Neuronal stem cell (in vitro differentiated cells): Measurements from ENCODE around the gene SLIT3.

Experiments
- DNase-seq: peaks from one replicate; pipeline ENCODE4 v3.0.0-alpha.2; 2013; ENCODE audit warnings: low spot score
- H2AFZ ChIP-seq: one replicate; pipeline ENCODE4 v1.6.1; 2013; ENCODE audit warnings: mild to moderate bottlenecking, low read length, inconsistent platforms
- H2AK5ac ChIP-seq: 2 replicates; pipeline ENCODE4 v1.6.1; 2013; ENCODE audit warnings: low read depth, mild to moderate bottlenecking, inconsistent platforms, low read length, moderate library complexity, mixed read lengths
- H2BK120ac ChIP-seq: 2 replicates; pipeline ENCODE4 v1.6.1; 2013; ENCODE audit warnings: low read depth, mild to moderate bottlenecking, inconsistent platforms, low read length, moderate library complexity, mixed read lengths
- H2BK12ac ChIP-seq: one replicate; pipeline ENCODE4 v1.6.1; 2013; ENCODE audit warnings: low read length, inconsistent platforms
- H2BK15ac ChIP-seq: 2 replicates; pipeline ENCODE4 v1.6.1; 2013; ENCODE audit warnings: mild to moderate bottlenecking, low read length, inconsistent platforms, mixed read lengths
- H2BK5ac ChIP-seq: one replicate; pipeline ENCODE4 v1.6.1; 2013; ENCODE audit warnings: inconsistent platforms, mild to moderate bottlenecking, low read length, moderate library complexity
- H3K14ac ChIP-seq: one replicate; pipeline ENCODE4 v1.6.1; 2013; ENCODE audit warnings: low read length, inconsistent platforms
- H3K18ac ChIP-seq: 2 replicates; pipeline ENCODE4 v1.6.1; 2013; ENCODE audit warnings: low read length, inconsistent platforms
- H3K23ac ChIP-seq: 2 replicates; pipeline ENCODE4 v1.6.1; 2013; ENCODE audit warnings: low read depth, mild to moderate bottlenecking, mixed read lengths, low read length, inconsistent platforms; ENCODE audit not compliant: poor library complexity
- H3K27ac ChIP-seq: replicated peaks from 3 replicates; pipeline ENCODE4 v1.5.1; 2013; ENCODE audit warnings: low read length, inconsistent platforms
- H3K27me3 ChIP-seq, 3 experiments: 2 replicates each; pipeline ENCODE4 v1.6.1; 2013; ENCODE audit warnings: low read length in 3 of 3, mild to moderate bottlenecking in 2 of 3, inconsistent platforms in 1 of 3, low read depth in 1 of 3, mixed read lengths in 1 of 3, moderate library complexity in 1 of 3; ENCODE audit not compliant: control insufficient read depth in 3 of 3, insufficient read depth in 3 of 3
- H3K36me3 ChIP-seq, 2 donors: replicated peaks in 1 of 2; 2 replicates each; pipeline ENCODE4 v1.6.1; 2013; ENCODE audit warnings: low read length in 2 of 2; ENCODE audit not compliant: control insufficient read depth in 2 of 2, insufficient read depth in 2 of 2
- H3K4ac ChIP-seq: 2 replicates; pipeline ENCODE4 v1.6.1; 2013; ENCODE audit warnings: inconsistent platforms, mild to moderate bottlenecking, low read length, moderate library complexity
- H3K4me1 ChIP-seq, 2 donors: 1 replicate in 1 of 2; 2 replicates in 1 of 2; pipeline ENCODE4 v1.6.1; 2013; ENCODE audit warnings: low read length in 2 of 2, low read depth in 1 of 2; ENCODE audit not compliant: control insufficient read depth in 2 of 2, insufficient read depth in 1 of 2
- H3K4me2 ChIP-seq: one replicate; pipeline ENCODE4 v1.6.1; 2013; ENCODE audit warnings: mild to moderate bottlenecking, low read length, inconsistent platforms; ENCODE audit not compliant: insufficient read depth, poor library complexity, severe bottlenecking
- H3K4me3 ChIP-seq, 2 donors: 2 replicates each; pipeline ENCODE4 v1.5.1; 2013; ENCODE audit warnings: low read length in 2 of 2, mild to moderate bottlenecking in 2 of 2, inconsistent platforms in 1 of 2, moderate library complexity in 1 of 2
- H3K79me1 ChIP-seq: one replicate; pipeline ENCODE4 v1.6.1; 2013; ENCODE audit warnings: low read depth, mild to moderate bottlenecking, inconsistent platforms, low read length, moderate library complexity
- H3K9ac ChIP-seq: one replicate; pipeline ENCODE4 v1.6.1; 2013; ENCODE audit warnings: mild to moderate bottlenecking, low read depth, low read length, inconsistent platforms; ENCODE audit not compliant: poor library complexity
- H3K9me3 ChIP-seq, 2 donors: replicated peaks in 1 of 2; 2 replicates each; pipeline versions ENCODE3 to v1.6.1; 2013; ENCODE audit warnings: low read length in 2 of 2, mild to moderate bottlenecking in 2 of 2, inconsistent platforms in 1 of 2, low read depth in 1 of 2, mixed read lengths in 1 of 2, moderate library complexity in 1 of 2; ENCODE audit not compliant: control insufficient read depth in 2 of 2, insufficient read depth in 1 of 2
- H4K8ac ChIP-seq: one replicate; pipeline ENCODE4 v1.6.1; 2013; ENCODE audit warnings: low read depth, mild to moderate bottlenecking, inconsistent platforms, low read length, moderate library complexity
- H4K91ac ChIP-seq: one replicate; pipeline ENCODE4 v1.6.1; 2013; ENCODE audit warnings: low read length, low read depth, mild to moderate bottlenecking, inconsistent platforms; ENCODE audit not compliant: poor library complexity
- WGBS, 2 donors: extraction: QIAGEN DNeasy Blood & Tissue Kit; methylation state at CpG; one replicate each; pipeline ENCODE4 v1.1.7; 2013; ENCODE audit warnings: missing lambda C conversion rate in 2 of 2, mixed read lengths in 1 of 2; ENCODE audit not compliant: insufficient read length in 2 of 2, insufficient replicate concordance in 1 of 2; ENCODE audit errors: extremely low coverage in 2 of 2; 5-methylcytosine and 5-hydroxymethylcytosine counted together

Gene SLIT3

GRCh38 chr5:168916852-168917251 is 384.1 kb downstream of the SLIT3 start:
- Histone ChIP-seq H3K4me1 (peaks cover 0 to 5% of the 10 kb centered on the region in 2 donors), H3K4ac (no peak overlapping the region), H2BK12ac (no peak overlapping the region), H3K4me2 (no peak overlapping the region), H3K23ac (no peak overlapping the region), H3K14ac (no peak overlapping the region), H3K4me3 (no peak overlapping the region), H3K79me1 (no peaks in the 10 kb centered on the region), H3K27ac (no peak overlapping the region), H3K18ac (no peak overlapping the region), H2AFZ (no peak overlapping the region), H2BK120ac (no peak overlapping the region), H3K36me3 (no peaks in the 10 kb centered on the region), H4K8ac (no peak overlapping the region), H2BK15ac (no peak overlapping the region), H3K9me3 (no peaks in the 10 kb centered on the region), H4K91ac (no peak overlapping the region), H2BK5ac (no peak overlapping the region), H3K27me3 (peaks cover 0 to 18% (median 0%) of the 10 kb centered on the region in 3 experiments), H3K9ac (no peak overlapping the region), H2AK5ac (no peak overlapping the region)
- no CpG with 5 or more reads among the region's 6 CpGs for WGBS, 2 donors
- no peak for DNase-seq

- no peak overlapping the region for H3K9ac ChIP-seq
- no peak overlapping the region for H3K23ac ChIP-seq
- peaks cover 0 to 14% (median 0%) of the 10 kb centered on the region in 3 experiments for H3K27me3 ChIP-seq
- H3K79me1 ChIP-seq, result no peaks in the 10 kb centered on the region
- no peak overlapping the region for H4K91ac ChIP-seq
- no peak overlapping the region for H3K27ac ChIP-seq
- no peak overlapping the region for H4K8ac ChIP-seq
- peak overlapping the region; percentile 63 for H2AFZ ChIP-seq
- no peak for DNase-seq
- no peak overlapping the region for H3K4me2 ChIP-seq
- no peak overlapping the region for H3K18ac ChIP-seq
- H2BK120ac ChIP-seq, result no peak overlapping the region
- peaks cover 0 to 5% of the 10 kb centered on the region in 2 donors for H3K4me1 ChIP-seq
- no peak overlapping the region for H2BK5ac ChIP-seq
- H2BK15ac ChIP-seq, result no peak overlapping the region
- no peak overlapping the region for H3K4ac ChIP-seq
- no peaks in the 10 kb centered on the region for H3K36me3 ChIP-seq
- no peak overlapping the region for H2AK5ac ChIP-seq
- H3K14ac ChIP-seq, result no peak overlapping the region
- H3K9me3 ChIP-seq, result no peaks in the 10 kb centered on the region
- no peak overlapping the region for H2BK12ac ChIP-seq
- H3K4me3 ChIP-seq, result no peak overlapping the region
- WGBS, 2 donors, result no CpG with 5 or more reads among the region's 5 CpGs
Measured at GRCh38 chr5:168916266-168916665, 384.7 kb downstream of the SLIT3 start.

- no peak overlapping the region for H3K23ac ChIP-seq
- H3K9ac ChIP-seq, result no peak overlapping the region
- no peak for DNase-seq
- H3K27ac ChIP-seq, result no peak overlapping the region
- no peak overlapping the region for H2BK5ac ChIP-seq
- H3K27me3 ChIP-seq, result no peaks in the 10 kb centered on the region
- no peak overlapping the region for H2BK120ac ChIP-seq
- H2BK15ac ChIP-seq, result no peak overlapping the region
- no CpG with 5 or more reads among the region's 5 CpGs for WGBS, 2 donors
- no peak overlapping the region for H2BK12ac ChIP-seq
- H3K18ac ChIP-seq, result no peak overlapping the region
- H3K9me3 ChIP-seq, result no peaks in the 10 kb centered on the region
- H3K4me1 ChIP-seq, result peaks cover 0 to 3% of the 10 kb centered on the region in 2 donors
- no peak overlapping the region for H3K4me3 ChIP-seq
- no peak overlapping the region for H2AK5ac ChIP-seq
- H3K79me1 ChIP-seq, result no peaks in the 10 kb centered on the region
- H3K36me3 ChIP-seq, result no peaks in the 10 kb centered on the region
- H3K4ac ChIP-seq, result no peak overlapping the region
- H4K8ac ChIP-seq, result no peak overlapping the region
- no peak overlapping the region for H3K4me2 ChIP-seq
- no peak overlapping the region for H2AFZ ChIP-seq
- no peak overlapping the region for H4K91ac ChIP-seq
- no peak overlapping the region for H3K14ac ChIP-seq
Measured at GRCh38 chr5:168914491-168914890, 386.4 kb downstream of the SLIT3 start.

- H2BK5ac ChIP-seq, result no peak overlapping the region
- no peak overlapping the region for H3K4me2 ChIP-seq
- H3K36me3 ChIP-seq, result no peaks in the 10 kb centered on the region
- no peak overlapping the region for H3K9ac ChIP-seq
- no peak overlapping the region for H3K18ac ChIP-seq
- H2AK5ac ChIP-seq, result no peak overlapping the region
- H3K4me3 ChIP-seq, result no peak overlapping the region
- peaks cover 0 to 4% of the 10 kb centered on the region in 2 donors for H3K4me1 ChIP-seq
- H2AFZ ChIP-seq, result no peak overlapping the region
- H3K9me3 ChIP-seq, result no peaks in the 10 kb centered on the region
- H3K79me1 ChIP-seq, result no peaks in the 10 kb centered on the region
- H3K23ac ChIP-seq, result no peak overlapping the region
- WGBS, 2 donors, result no CpG with 5 or more reads among the region's 6 CpGs
- H3K14ac ChIP-seq, result no peak overlapping the region
- H4K8ac ChIP-seq, result no peak overlapping the region
- H4K91ac ChIP-seq, result no peak overlapping the region
- H2BK12ac ChIP-seq, result no peak overlapping the region
- no peak for DNase-seq
- H3K4ac ChIP-seq, result no peak overlapping the region
- H2BK15ac ChIP-seq, result no peak overlapping the region
- H3K27me3 ChIP-seq, result peaks cover 0 to 3% (median 0%) of the 10 kb centered on the region in 3 experiments
- H3K27ac ChIP-seq, result no peak overlapping the region
- no peak overlapping the region for H2BK120ac ChIP-seq
Measured at GRCh38 chr5:168910874-168911273, 390.1 kb downstream of the SLIT3 start.
